ENCODE data around the gene ZBTB20.

DNA sequence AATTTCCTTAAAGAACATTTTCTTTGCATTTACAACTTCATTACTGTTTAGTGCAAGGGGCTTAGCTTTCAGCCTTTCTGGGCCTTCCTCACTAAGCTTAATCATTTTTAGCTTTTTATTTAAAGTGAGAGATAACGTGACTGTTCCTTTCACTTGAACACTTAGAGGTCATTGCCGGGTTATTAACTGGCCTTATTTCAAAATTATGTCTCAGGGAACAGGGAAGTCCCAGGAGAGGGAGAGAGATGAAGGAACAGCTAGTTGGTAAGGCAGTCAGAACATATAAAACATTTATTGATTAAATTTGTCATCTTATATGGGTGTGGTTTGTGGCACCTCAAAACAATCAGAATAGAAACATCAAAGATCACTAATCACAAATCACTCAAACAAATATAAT, 584.5 kb downstream of the ZBTB20 start:
- TF ChIP-seq, protein P1, sequence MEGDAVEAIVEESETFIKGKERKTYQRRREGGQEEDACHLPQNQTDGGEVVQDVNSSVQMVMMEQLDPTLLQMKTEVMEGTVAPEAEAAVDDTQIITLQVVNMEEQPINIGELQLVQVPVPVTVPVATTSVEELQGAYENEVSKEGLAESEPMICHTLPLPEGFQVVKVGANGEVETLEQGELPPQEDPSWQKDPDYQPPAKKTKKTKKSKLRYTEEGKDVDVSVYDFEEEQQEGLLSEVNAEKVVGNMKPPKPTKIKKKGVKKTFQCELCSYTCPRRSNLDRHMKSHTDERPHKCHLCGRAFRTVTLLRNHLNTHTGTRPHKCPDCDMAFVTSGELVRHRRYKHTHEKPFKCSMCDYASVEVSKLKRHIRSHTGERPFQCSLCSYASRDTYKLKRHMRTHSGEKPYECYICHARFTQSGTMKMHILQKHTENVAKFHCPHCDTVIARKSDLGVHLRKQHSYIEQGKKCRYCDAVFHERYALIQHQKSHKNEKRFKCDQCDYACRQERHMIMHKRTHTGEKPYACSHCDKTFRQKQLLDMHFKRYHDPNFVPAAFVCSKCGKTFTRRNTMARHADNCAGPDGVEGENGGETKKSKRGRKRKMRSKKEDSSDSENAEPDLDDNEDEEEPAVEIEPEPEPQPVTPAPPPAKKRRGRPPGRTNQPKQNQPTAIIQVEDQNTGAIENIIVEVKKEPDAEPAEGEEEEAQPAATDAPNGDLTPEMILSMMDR (IDR thresholded peaks at IDR 0.05; ENCODE audit: low read depth, low read length): no peak
- TF ChIP-seq EZH2phosphoT487 (IDR thresholded peaks at IDR 0.05; ENCODE audit: low read depth): no peak

Data from OCI-LY3 (cell line).